ENCODE data around the gene PLEKHG2. TPM values are rescaled to one million over a fixed set of nuclear protein-coding genes. Genes with fewer than 3 reads are reported as not detected.

The PLEKHG2 gene
- polyA plus RNA-seq, 1 donor from 2014 or later: 6.5 TPM

Other genes with a start within 250 kb of the PLEKHG2 start
- gene NCCRP1, start 215.7 kb upstream of the PLEKHG2 start, polyA plus RNA-seq: not detected
- gene SYCN, start 208.4 kb upstream of the PLEKHG2 start, polyA plus RNA-seq: not detected
- gene IFNL3, start 167.7 kb upstream of the PLEKHG2 start, polyA plus RNA-seq: not detected
- not detected for gene IFNL4, start 163.8 kb upstream of the PLEKHG2 start, polyA plus RNA-seq
- not detected for gene IFNL2, start 144.3 kb upstream of the PLEKHG2 start, polyA plus RNA-seq
- gene IFNL1, start 116.3 kb upstream of the PLEKHG2 start, polyA plus RNA-seq: not detected
- 2.2 TPM for gene LRFN1, start 91.8 kb upstream of the PLEKHG2 start, polyA plus RNA-seq
- gene GMFG, start 76.6 kb upstream of the PLEKHG2 start, polyA plus RNA-seq: 719 TPM
- 22.2 TPM for gene SAMD4B, start 70.2 kb upstream of the PLEKHG2 start, polyA plus RNA-seq
- 64.1 TPM for gene PAF1, start 21.6 kb upstream of the PLEKHG2 start, polyA plus RNA-seq
- 68.7 TPM for gene MED29, start 21.3 kb upstream of the PLEKHG2 start, polyA plus RNA-seq
- 579 TPM for gene ZFP36, start 5.8 kb upstream of the PLEKHG2 start, polyA plus RNA-seq
- gene RPS16, start 23.3 kb downstream of the PLEKHG2 start, polyA plus RNA-seq: 2,255 TPM
- gene SUPT5H, start 32.9 kb downstream of the PLEKHG2 start, polyA plus RNA-seq: 111 TPM
- 56.8 TPM for gene TIMM50, start 68.2 kb downstream of the PLEKHG2 start, polyA plus RNA-seq
- gene DLL3, start 86.3 kb downstream of the PLEKHG2 start, polyA plus RNA-seq: 1.5 TPM
- gene SELENOV, start 102.5 kb downstream of the PLEKHG2 start, polyA plus RNA-seq: not detected
- 2.5 TPM for gene EID2B, start 120.2 kb downstream of the PLEKHG2 start, polyA plus RNA-seq
- gene EID2, start 127.5 kb downstream of the PLEKHG2 start, polyA plus RNA-seq: 14.6 TPM
- gene LGALS13, start 189.9 kb downstream of the PLEKHG2 start, polyA plus RNA-seq: not detected
- not detected for gene LGALS16, start 243.2 kb downstream of the PLEKHG2 start, polyA plus RNA-seq

Measured in IgD-negative memory B cell (primary cell).